ENCODE data around the gene DNM3.

Gene DNM3

DNA sequence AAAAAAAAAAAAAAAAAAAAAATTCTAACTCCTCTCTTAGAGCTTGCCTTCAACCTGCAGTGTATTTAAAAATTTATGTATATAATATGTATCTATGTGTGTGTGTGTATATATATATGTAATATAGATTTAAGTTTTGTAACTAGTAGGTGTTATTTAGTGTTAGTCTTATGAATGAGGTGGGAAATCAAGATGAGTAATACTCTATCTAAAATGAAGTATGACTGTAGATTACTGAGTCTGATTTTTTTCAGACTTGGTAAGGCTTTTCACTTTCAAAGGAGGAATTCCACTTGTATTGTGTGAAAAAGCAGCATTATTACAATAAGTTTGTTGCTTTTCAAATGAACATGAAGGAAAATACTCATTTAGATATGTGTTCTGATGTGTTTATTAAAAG is 5.4 kb upstream of the DNM3 start:
- peaks cover 4% of the 10 kb centered on the region; the same call in 1 of the 2 replicates for H3K27me3 ChIP-seq (ENCODE audit: control insufficient read depth, low read length)

DNA sequence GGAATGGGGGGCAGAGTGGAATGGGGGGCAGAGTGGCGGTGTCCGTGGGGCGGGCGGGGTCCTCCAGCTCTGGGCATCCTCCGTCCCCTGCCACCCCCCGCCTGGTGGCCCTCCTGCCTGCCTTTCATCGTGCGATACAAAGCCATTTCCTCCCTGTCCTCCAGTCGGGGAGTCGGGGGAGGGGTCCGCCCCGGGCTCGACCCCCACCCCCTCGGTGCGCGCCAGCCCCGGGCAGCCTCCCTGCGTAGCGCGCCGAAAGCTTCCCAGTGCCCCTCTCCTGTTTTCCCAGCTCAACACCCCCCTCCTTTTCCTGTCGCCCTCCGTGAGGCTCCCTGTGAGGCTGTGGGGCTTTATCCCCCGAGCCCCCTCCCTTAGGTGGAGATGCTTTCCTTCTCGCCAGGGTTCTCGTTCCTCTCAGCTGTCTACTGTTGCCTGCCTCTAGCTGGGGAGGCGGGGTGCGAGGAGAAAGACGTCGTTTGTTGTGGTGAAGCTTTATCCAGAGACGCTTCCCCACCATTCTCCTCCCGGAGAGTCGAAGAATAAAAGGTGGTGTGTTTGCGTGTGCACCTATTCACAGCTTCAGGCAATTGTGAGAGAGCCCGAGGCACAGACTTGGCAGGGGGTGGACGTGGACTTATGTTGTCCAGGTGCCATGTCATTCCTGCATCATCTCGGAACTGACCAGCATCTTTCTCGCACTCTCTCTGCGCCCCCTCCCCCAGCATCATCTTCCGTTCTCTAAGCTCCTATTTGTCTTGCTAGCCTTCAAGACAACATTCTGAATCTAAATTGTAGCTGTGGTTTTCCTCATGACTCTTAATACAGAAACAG is 848 bp downstream of the DNM3 start:
- no peaks in the 10 kb centered on the region for H3K36me3 ChIP-seq (ENCODE audit: control insufficient read depth, low read length)
- H3K4me2 ChIP-seq (ENCODE audit: low read length), result peak overlapping the region; percentile 90
- no peaks in the 10 kb centered on the region for H3F3A ChIP-seq (ENCODE audit: control insufficient read depth, insufficient read depth)
- H3K4me1 ChIP-seq (ENCODE audit: control insufficient read depth, low read length), result peaks cover 14% of the 10 kb centered on the region
- no peaks in the 10 kb centered on the region for H3K79me2 ChIP-seq (ENCODE audit: control insufficient read depth, low read length)
- TF ChIP-seq EZH2phosphoT487 (IDR thresholded peaks at IDR 0.05; ENCODE audit: borderline replicate concordance, low read length), result no peak
- TF ChIP-seq, protein P1, sequence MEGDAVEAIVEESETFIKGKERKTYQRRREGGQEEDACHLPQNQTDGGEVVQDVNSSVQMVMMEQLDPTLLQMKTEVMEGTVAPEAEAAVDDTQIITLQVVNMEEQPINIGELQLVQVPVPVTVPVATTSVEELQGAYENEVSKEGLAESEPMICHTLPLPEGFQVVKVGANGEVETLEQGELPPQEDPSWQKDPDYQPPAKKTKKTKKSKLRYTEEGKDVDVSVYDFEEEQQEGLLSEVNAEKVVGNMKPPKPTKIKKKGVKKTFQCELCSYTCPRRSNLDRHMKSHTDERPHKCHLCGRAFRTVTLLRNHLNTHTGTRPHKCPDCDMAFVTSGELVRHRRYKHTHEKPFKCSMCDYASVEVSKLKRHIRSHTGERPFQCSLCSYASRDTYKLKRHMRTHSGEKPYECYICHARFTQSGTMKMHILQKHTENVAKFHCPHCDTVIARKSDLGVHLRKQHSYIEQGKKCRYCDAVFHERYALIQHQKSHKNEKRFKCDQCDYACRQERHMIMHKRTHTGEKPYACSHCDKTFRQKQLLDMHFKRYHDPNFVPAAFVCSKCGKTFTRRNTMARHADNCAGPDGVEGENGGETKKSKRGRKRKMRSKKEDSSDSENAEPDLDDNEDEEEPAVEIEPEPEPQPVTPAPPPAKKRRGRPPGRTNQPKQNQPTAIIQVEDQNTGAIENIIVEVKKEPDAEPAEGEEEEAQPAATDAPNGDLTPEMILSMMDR (IDR thresholded peaks at IDR 0.05; ENCODE audit: low read depth, low read length, poor library complexity, severe bottlenecking), result no peak
- no peaks in the 10 kb centered on the region for H3K9me2 ChIP-seq (replicated peaks; ENCODE audit: control insufficient read depth, low read length)
- peaks cover 28% of the 10 kb centered on the region for H3K27me3 ChIP-seq (ENCODE audit: control insufficient read depth, low read length)
- H3K4me3 ChIP-seq (ENCODE audit: low read length), result peak overlapping the region; percentile 77
- H3K27ac ChIP-seq (ENCODE audit: low read depth, low read length), result no peak overlapping the region
- H4K20me1 ChIP-seq (ENCODE audit: control insufficient read depth, insufficient read depth, low read depth, low read length), result no peaks in the 10 kb centered on the region
- H3K9me3 ChIP-seq (ENCODE audit: control insufficient read depth, insufficient read depth, low read length), result no peaks in the 10 kb centered on the region

More for the DNA sequence above, 5.4 kb upstream of the DNM3 start:
- Histone ChIP-seq H4K20me1 (ENCODE audit: control insufficient read depth, insufficient read depth, low read depth, low read length) (no peaks in the 10 kb centered on the region), H3K36me3 (ENCODE audit: control insufficient read depth, low read length) (no peaks in the 10 kb centered on the region), H3K9me2 (replicated peaks; ENCODE audit: control insufficient read depth, low read length) (no peaks in the 10 kb centered on the region), H3K4me2 (ENCODE audit: low read length) (no peak overlapping the region), H3K9me3 (ENCODE audit: control insufficient read depth, insufficient read depth, low read length) (no peaks in the 10 kb centered on the region), H3K4me1 (ENCODE audit: control insufficient read depth, low read length) (peaks cover 2% of the 10 kb centered on the region; the same call in 1 of the 2 replicates), H3F3A (ENCODE audit: control insufficient read depth, insufficient read depth) (no peaks in the 10 kb centered on the region), H3K4me3 (ENCODE audit: low read length) (no peak overlapping the region), H3K27ac (ENCODE audit: low read depth, low read length) (no peak overlapping the region), H3K79me2 (ENCODE audit: control insufficient read depth, low read length) (no peaks in the 10 kb centered on the region)
- TF ChIP-seq EZH2phosphoT487 (IDR thresholded peaks at IDR 0.05; ENCODE audit: borderline replicate concordance, low read length), result no peak
- TF ChIP-seq, protein P1 (IDR thresholded peaks at IDR 0.05; ENCODE audit: low read depth, low read length, poor library complexity, severe bottlenecking), result no peak

DNA sequence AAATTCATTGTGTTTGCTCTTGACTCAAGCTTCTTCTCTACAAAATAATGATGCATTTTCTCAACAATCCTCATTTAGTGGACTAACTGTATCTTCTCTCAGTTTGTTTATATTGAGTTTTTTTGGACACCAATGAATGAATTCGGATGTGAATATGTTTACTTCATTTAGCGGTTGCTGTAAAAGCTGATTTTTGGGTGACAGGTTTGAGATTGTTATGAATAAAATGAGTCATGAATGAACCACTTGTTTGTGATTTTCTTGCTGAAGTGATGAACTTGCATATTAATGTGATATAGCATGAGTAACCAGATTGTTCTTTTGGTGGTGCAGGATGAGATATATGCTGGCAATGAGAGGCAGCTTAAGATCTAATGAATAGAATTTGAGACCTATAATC is 3.1 kb downstream of the DNM3 start:
- Histone ChIP-seq H3K36me3 (ENCODE audit: control insufficient read depth, low read length) (no peaks in the 10 kb centered on the region), H3K27ac (ENCODE audit: low read depth, low read length) (no peak overlapping the region), H3F3A (ENCODE audit: control insufficient read depth, insufficient read depth) (no peaks in the 10 kb centered on the region), H3K4me1 (ENCODE audit: control insufficient read depth, low read length) (peaks cover 14% of the 10 kb centered on the region), H3K4me3 (ENCODE audit: low read length) (no peak overlapping the region), H3K9me3 (ENCODE audit: control insufficient read depth, insufficient read depth, low read length) (no peaks in the 10 kb centered on the region), H3K27me3 (ENCODE audit: control insufficient read depth, low read length) (peaks cover 28% of the 10 kb centered on the region), H3K9me2 (replicated peaks; ENCODE audit: control insufficient read depth, low read length) (no peaks in the 10 kb centered on the region), H4K20me1 (ENCODE audit: control insufficient read depth, insufficient read depth, low read depth, low read length) (no peaks in the 10 kb centered on the region), H3K79me2 (ENCODE audit: control insufficient read depth, low read length) (no peaks in the 10 kb centered on the region), H3K4me2 (ENCODE audit: low read length) (no peak overlapping the region)
- TF ChIP-seq, protein P1 (IDR thresholded peaks at IDR 0.05; ENCODE audit: low read depth, low read length, poor library complexity, severe bottlenecking), result no peak
- TF ChIP-seq EZH2phosphoT487 (IDR thresholded peaks at IDR 0.05; ENCODE audit: borderline replicate concordance, low read length), result no peak

All from DOHH2 (cell line).